T-helper 17 cell (primary cell): Measurements from ENCODE around the gene DYNC1H1. TPM values are rescaled to one million over a fixed set of nuclear protein-coding genes. Genes with fewer than 3 reads are reported as not detected.
A peak's percentile ranks its signal among the peaks of the same experiment; 100 is the strongest.
"Not testable (repeated sequence)": the region's sequence is repeated elsewhere in the genome, so short reads cannot be mapped to it uniquely, and the experiment has no call there.

Experiments
- ATAC-seq: fragments of 150-1000 bp; cut with Tn5 transposase; 2 replicates; pipeline ENCODE4 v1.10.0; 2021; ENCODE audit warnings: mild to moderate bottlenecking, moderate library complexity
- DNase-seq, 3 donors: peaks; one replicate each; pipeline versions ENCODE4 v3.0.0 to v3.0.0-alpha.2; 2020 to 2021
- H3K9me3 ChIP-seq: one replicate; pipeline ENCODE4 v1.7.0; 2013; ENCODE audit warnings: low read length, mild to moderate bottlenecking; ENCODE audit not compliant: control insufficient read depth, poor library complexity, severe bottlenecking
- H3K27ac Mint-ChIP-seq: one replicate; pipeline ENCODE4 v1.8.0; 2022; ENCODE audit warnings: mild to moderate bottlenecking, moderate library complexity, mixed read lengths
- H3K27me3 Mint-ChIP-seq: one replicate; pipeline ENCODE4 v1.8.0; 2022; ENCODE audit warnings: mixed read lengths
- H3K36me3 Mint-ChIP-seq: one replicate; pipeline ENCODE4 v1.8.0; 2022; ENCODE audit warnings: low read depth, mixed read lengths
- H3K4me1 Mint-ChIP-seq: one replicate; pipeline ENCODE4 v1.8.0; 2022; ENCODE audit warnings: mild to moderate bottlenecking, mixed read lengths
- H3K4me3 Mint-ChIP-seq: one replicate; pipeline ENCODE4 v1.8.0; 2022; ENCODE audit warnings: mild to moderate bottlenecking, moderate library complexity, mixed read lengths
- total RNA-seq, 4 donors: library from RNA in 2 of 4; stranded (reverse) in 2 of 4; gene quantifications; one replicate each; pipeline ENCODE4 v1.2.3 and lab custom pipeline; 2022 to 2026

Gene DYNC1H1
- total RNA-seq, 2 donors from 2014 or later, result 318 to 366 TPM

DNA sequence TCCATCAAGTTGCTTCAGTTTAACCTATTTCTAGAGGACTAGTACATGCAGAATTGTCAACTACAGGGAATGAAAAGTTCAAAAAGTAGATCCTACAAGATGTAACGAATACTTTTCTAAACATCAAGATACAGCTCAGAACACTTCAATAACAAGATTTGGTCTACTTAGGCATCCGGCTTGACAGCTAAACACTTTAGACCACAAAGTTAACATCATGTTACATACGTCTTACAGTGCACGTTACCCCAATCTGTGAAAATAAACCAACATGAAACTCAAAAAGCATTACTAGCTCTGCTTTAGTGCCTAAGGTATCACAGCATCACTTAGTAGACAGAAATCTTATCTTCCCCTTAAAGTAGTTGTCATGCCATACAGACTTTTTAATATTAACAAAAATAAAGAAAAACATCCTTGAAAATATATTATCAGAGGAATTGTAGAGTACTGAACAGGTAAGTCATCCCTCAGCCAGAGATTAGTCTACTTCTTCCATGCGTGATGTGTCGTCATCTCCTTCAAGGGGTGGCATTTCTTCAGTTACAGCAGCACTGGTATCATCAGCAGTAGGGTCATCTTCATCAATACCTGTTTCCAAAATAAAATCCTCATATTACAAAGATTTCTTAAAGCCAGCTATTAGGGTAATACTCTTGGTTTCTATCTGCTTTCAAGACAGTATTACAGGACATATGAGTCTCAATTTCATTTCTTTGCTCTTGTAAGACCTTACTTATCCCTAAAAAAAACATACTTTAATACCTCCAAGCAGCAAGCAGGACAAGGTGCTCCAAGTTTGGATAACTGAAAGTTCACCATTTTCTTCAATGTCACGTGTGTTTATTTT, 117.1 kb downstream of the DYNC1H1 start:
- H3K36me3 Mint-ChIP-seq, result peaks cover 20% of the 10 kb centered on the region
- DNase-seq (no peak), ATAC-seq (no peak)
- H3K27ac Mint-ChIP-seq, result peak overlapping the region; percentile 93
- no peaks in the 10 kb centered on the region for H3K27me3 Mint-ChIP-seq
- no peaks in the 10 kb centered on the region for H3K9me3 ChIP-seq
- H3K4me1 Mint-ChIP-seq, result peaks cover 46% of the 10 kb centered on the region
- H3K4me3 Mint-ChIP-seq, result peak overlapping the region; percentile 15

DNA sequence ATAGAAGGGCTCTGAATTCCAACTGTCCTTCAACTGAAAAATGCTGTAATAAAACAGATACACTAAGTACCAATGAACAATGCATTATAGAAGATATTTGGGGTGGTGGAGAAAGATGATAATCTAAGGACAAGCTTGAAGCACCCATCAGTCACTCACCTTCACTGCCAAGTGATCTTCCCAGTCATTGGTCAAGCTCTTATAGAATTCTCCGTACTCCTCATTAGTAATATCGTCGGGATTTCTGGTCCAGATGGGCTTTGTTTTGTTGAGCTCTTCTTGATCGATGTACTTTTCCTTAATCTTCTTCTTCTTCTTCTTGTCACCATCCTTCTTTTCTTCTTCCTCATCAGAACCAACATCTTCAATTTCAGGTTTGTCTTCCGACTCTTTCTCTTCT, 120.1 kb downstream of the DYNC1H1 start:
- H3K9me3 ChIP-seq, DNase-seq, ATAC-seq, H3K27me3 Mint-ChIP-seq: not testable (repeated sequence)
- peak overlapping the region; percentile 94 for H3K4me3 Mint-ChIP-seq
- peak overlapping the region; percentile 93 for H3K27ac Mint-ChIP-seq
- peaks cover 57% of the 10 kb centered on the region for H3K4me1 Mint-ChIP-seq
- peaks cover 20% of the 10 kb centered on the region for H3K36me3 Mint-ChIP-seq

DNA sequence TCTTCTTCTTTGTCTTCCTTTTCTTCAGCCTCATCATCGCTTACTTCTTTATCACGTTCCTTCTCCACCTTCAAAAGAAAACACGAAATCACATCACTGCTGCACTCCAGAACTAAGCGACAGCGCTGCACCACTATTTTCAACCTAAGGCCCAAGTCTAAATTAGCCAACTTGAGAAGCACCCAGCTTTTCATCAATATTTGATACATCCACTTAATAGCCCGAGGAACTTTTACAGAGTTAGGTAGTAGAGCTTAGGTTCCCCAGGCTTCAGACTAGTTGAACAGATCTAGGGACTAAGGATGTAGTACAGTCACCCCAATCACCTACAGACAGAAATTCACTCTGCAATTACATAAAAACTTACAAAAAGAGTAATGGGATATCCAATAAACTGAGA, 120.6 kb downstream of the DYNC1H1 start:
- no peaks in the 10 kb centered on the region for H3K9me3 ChIP-seq
- no peak for DNase-seq
- Mint-ChIP-seq H3K4me1 (peaks cover 59% of the 10 kb centered on the region), H3K4me3 (peak overlapping the region; percentile 94), H3K27ac (peak overlapping the region; percentile 93), H3K36me3 (peaks cover 19% of the 10 kb centered on the region), H3K27me3 (no peaks in the 10 kb centered on the region)
- no peak for ATAC-seq

DNA sequence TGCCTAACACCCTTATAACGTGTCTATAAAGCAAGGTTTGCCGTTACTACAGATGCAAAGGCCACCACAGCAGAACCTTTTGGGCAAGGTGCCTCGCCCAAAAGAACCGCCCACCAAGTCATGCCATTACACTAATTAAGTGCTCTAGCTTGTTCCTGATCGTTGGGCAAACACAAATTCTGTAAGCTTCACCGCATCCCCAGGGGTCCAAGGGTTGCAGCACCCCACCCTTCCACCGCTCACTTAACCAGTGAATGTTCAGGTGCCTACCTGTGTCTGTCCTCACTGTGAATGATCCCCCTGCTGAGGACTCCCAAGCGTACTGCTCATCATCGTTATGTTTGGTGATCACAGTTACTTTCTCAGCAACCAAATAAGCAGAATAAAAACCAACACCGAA, 121.1 kb downstream of the DYNC1H1 start:
- no peaks in the 10 kb centered on the region for H3K9me3 ChIP-seq
- Mint-ChIP-seq H3K4me1 (peaks cover 62% of the 10 kb centered on the region), H3K36me3 (peaks cover 15% of the 10 kb centered on the region), H3K4me3 (peak overlapping the region; percentile 94), H3K27ac (peak overlapping the region; percentile 93), H3K27me3 (no peaks in the 10 kb centered on the region)
- ATAC-seq, result no peak
- no peak for DNase-seq

DNA sequence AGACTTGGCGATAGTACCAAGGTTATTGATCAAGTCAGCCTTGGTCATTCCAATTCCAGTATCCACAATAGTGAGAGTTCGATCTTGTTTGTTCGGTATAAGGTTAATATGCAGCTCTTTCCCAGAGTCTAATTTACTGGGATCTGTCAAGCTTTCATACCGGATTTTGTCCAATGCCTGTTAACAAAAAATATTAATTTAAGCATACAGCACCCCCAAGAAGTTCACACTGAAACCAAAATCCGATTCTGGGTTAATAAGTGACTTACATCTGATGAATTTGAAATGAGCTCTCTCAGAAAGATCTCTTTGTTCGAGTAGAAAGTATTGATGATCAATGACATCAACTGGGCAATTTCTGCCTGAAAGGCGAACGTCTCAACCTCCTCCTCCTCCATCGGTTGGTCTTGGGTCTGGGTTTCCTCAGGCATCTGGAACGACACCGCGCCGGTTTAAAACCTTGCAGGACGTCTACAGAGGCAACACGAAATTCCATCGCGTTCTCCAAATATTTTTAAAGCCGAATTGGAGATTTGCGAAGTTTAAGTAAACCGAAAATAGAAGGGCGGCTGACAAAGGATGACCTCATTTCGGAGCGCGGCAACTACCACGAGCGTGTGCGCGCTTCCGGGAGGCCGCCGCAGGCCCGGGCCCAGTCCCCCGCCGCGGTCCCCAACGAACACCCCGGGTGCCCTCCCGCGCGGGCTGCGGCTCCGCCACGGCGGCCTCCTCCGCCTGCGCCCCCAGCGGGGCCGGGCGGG, 121.8 kb downstream of the DYNC1H1 start:
- H3K4me1 Mint-ChIP-seq, result peaks cover 62% of the 10 kb centered on the region
- H3K27ac Mint-ChIP-seq, result peak overlapping the region; percentile 93
- DNase-seq (peak; percentile 64 to 67 (median 64)), ATAC-seq (peak; percentile 66)
- no peaks in the 10 kb centered on the region for H3K27me3 Mint-ChIP-seq
- H3K4me3 Mint-ChIP-seq, result peak overlapping the region; percentile 94
- no peaks in the 10 kb centered on the region for H3K9me3 ChIP-seq
- H3K36me3 Mint-ChIP-seq, result peaks cover 15% of the 10 kb centered on the region

DNA sequence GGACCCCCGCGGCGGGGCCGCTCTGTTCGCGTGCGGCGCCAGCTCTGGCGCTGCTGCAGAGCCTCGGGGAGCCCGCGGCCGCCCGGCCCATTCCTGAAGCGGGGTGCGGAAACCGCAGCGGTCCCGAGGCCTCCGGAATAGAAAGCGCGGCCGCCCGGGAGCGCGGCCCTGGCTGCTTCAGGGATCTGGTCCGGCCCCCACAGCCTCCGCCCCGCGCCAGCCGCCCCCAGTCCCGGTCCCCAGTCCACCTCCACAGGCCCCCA, 122.3 kb downstream of the DYNC1H1 start:
- ATAC-seq, result no peak
- peaks cover 61% of the 10 kb centered on the region for H3K4me1 Mint-ChIP-seq
- H3K36me3 Mint-ChIP-seq, result peaks cover 15% of the 10 kb centered on the region
- peak overlapping the region; percentile 94 for H3K4me3 Mint-ChIP-seq
- H3K9me3 ChIP-seq, result no peaks in the 10 kb centered on the region
- no peaks in the 10 kb centered on the region for H3K27me3 Mint-ChIP-seq
- no peak for DNase-seq
- peak overlapping the region; percentile 93 for H3K27ac Mint-ChIP-seq

DNA sequence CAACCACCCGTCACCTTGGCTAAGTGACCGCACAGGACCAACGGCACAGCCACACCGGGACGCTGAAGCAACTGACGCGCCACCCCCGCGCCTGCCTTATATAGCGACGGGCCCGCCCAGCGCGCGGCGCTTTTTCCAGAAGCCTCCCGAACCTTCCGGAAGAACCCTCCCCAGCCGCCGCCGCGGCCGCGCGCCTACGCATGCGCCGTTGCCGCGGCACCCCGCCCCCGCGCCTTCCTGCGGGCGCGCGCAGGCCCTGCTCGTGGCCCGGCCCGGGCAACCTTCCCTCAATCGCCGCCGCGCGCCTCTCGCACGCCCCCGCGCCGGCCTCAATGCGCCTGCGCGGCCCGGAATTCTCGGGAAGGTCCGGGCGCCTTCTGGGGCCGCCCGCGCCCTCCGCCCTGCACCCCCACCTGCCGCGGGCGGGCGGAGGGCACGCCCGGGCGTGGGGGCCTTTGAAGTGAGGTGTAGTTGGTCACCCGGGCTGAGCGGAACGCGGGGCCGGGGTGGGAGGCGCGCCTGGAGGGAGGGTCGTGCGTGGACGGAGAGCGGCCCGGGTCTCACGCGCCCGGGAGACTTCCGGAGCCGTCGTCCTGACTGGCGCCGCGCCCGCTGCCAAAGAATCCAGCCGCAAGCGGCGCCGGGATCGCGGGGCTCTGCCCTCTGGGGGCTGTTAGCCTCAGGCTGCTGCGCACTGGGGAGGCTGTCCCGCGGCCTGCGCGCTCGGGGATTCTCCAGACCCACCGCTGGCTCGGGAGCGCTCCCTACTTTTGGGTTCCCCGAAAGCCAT, 122.8 kb downstream of the DYNC1H1 start, which contains the start of gene HSP90AA1:
Gene HSP90AA1 (minus strand): TSS at position 73 of the 790 bp plus-strand sequence. CDS start 666 bp downstream, outside the sequence.
- peak within 1 kb of the TSS; percentile 93 for H3K27ac Mint-ChIP-seq
- no peaks in the 10 kb centered on the region for H3K9me3 ChIP-seq

DNA sequence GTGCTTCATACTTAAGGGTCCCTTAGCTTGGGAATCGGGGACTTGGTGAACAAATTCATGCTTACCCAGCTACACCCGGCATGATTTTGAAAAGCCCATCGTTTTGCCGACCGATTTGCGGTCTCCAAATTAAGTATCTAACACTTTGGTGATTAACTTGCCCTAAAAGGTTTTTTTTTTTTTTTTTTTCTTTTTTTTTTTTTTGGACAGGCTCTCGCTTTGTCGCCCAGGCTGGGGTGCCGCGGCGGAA, 123.3 kb downstream of the DYNC1H1 start:
- Mint-ChIP-seq H3K4me1 (peaks cover 50% of the 10 kb centered on the region), H3K36me3 (peaks cover 13% of the 10 kb centered on the region), H3K4me3 (peak overlapping the region; percentile 94), H3K27me3 (no peaks in the 10 kb centered on the region), H3K27ac (peak overlapping the region; percentile 88)
- no peaks in the 10 kb centered on the region for H3K9me3 ChIP-seq
- ATAC-seq (no peak), DNase-seq (no peak)

More for the DNA sequence above, 122.8 kb downstream of the DYNC1H1 start, which contains the start of gene HSP90AA1:
- Mint-ChIP-seq H3K27me3 (no peaks in the 10 kb centered on the region), H3K36me3 (peaks cover 14% of the 10 kb centered on the region), H3K4me3 (peak within 1 kb of the TSS; percentile 94), H3K4me1 (peaks cover 56% of the 10 kb centered on the region)
- DNase-seq, result peak; percentile 92 to 95 (median 94)
- ATAC-seq, result peak; percentile 80

DNA sequence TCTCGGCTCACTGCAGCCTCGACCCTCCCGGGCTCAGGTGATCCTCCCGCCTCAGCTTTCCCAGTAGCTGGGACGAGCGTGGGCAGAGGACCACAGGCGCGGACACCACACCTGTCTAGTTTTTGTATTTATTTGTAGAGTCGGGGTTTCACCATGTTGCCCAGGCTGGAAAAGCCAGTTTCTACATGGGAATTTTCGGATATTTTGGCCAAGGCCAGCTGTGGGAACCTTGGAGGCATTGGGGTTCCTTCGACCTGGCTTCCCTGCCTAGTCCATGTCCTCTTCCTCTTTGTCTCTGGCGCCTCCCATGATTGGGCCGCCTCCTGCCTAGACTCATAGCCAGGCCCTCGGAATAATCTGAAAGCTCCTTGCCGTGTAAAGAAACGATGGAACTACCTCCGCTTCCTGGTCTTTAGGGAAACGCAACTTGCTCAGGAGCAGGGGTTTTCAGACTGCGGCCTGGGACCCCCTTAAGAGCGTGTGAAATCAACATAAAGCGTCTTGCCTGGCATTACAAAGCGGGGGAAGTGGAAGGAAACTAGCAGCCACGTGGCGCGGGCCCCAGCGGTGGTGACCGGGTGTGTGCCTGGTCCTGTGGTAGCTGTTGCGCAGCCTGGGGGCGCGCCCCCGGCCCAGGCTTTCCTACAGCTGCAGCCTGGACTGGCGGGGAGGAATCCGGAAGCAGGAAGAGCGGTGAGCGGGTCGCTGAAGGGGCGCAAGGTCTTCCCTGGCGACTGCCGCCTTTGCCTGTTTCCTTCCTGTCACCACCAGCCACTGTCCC, 123.8 kb downstream of the DYNC1H1 start:
- peaks cover 11% of the 10 kb centered on the region for H3K36me3 Mint-ChIP-seq
- peak overlapping the region; percentile 88 for H3K27ac Mint-ChIP-seq
- H3K27me3 Mint-ChIP-seq, result no peaks in the 10 kb centered on the region
- DNase-seq (peak in 2 of 3 donors; percentile 32 to 37), ATAC-seq (no peak)
- peaks cover 45% of the 10 kb centered on the region for H3K4me1 Mint-ChIP-seq
- no peaks in the 10 kb centered on the region for H3K9me3 ChIP-seq
- H3K4me3 Mint-ChIP-seq, result peak overlapping the region; percentile 94

DNA sequence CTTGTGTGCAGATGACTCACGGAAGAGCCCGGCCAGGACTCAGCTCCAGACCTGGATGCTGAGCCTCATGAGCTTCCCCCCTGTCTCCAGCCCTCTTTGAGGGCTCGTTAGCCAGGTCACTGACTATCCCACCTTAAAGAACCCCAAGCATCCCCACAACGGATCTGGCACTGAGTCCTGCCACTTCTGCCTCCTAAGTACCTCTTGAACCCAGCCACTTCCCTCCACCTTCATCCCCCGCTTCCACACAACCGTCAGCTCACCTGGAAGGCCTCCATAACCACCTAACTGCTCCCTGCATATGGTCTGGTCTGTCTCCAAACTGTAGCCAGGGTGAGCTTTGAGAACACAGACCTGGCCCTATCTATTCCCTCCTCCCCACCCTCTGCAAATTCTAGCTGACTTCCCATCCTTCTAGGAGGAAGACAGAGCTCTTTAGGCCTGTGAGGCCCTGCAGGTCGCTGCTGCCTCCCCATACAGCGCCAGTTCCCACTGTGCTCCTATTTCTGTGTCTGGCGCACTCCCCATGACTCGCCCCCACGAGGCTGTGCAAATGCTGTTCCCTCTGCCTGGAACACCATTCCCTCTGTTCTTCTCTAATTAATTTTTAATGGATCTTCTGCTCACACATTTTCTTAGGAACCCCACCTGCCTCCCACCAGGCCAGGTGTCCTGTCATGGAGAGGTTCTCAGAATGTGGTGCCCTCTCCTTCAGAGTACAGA, 125.4 kb downstream of the DYNC1H1 start:
- no peaks in the 10 kb centered on the region for H3K9me3 ChIP-seq
- Mint-ChIP-seq H3K27me3 (no peaks in the 10 kb centered on the region), H3K4me1 (peaks cover 34% of the 10 kb centered on the region), H3K27ac (peak overlapping the region; percentile 88), H3K36me3 (peaks cover 6% of the 10 kb centered on the region), H3K4me3 (peak overlapping the region; percentile 62)
- DNase-seq (no peak), ATAC-seq (no peak)

DNA sequence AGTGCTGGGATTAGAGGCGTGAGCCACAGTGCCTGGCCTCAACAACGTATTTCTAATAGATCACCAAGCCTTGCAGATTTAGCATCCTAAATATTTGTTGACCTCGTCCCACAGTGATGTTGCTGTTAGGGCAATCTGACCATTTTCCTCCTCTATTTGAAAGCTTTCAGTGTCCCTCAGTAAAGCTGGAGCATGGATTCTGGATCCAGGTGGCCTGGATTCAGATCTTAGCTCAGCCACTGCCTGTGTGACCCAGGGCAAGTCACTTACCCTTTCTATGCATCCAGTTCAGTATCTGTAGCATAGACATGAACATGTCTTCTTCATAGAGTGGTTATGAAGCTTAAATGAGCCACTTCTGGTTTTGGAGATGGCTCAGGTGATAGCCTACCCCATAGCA, 126.3 kb downstream of the DYNC1H1 start:
- ATAC-seq, result no peak
- H3K9me3 ChIP-seq, result no peaks in the 10 kb centered on the region
- H3K4me3 Mint-ChIP-seq, result no peak overlapping the region
- no peaks in the 10 kb centered on the region for H3K27me3 Mint-ChIP-seq
- peaks cover 3% of the 10 kb centered on the region for H3K36me3 Mint-ChIP-seq
- no peak for DNase-seq
- peaks cover 25% of the 10 kb centered on the region for H3K4me1 Mint-ChIP-seq
- peak overlapping the region; percentile 88 for H3K27ac Mint-ChIP-seq

DNA sequence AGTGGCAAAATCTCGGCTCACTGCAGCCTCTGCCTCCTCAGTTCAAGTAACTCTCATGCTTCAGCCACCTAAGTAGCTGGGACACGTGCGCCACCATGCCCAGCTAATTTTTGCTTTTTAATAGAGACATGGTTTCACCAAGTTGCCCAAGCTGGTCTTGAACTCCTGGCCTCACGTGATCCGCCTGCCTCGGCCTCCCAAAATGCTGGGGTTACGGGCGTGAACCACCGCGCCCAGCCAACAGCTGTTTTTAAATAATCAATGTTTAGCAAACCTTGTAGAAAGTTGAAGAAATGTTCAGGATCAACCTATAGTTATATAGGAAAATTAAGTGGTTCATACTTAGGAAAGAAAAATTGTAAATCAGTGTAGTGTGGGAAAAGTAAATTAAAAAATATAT, 128.4 kb downstream of the DYNC1H1 start:
- DNase-seq (no peak), ATAC-seq (no peak)
- H3K4me3 Mint-ChIP-seq, result no peak overlapping the region
- peaks cover 26% of the 10 kb centered on the region for H3K4me1 Mint-ChIP-seq
- no peaks in the 10 kb centered on the region for H3K9me3 ChIP-seq
- H3K36me3 Mint-ChIP-seq, result no peaks in the 10 kb centered on the region
- no peaks in the 10 kb centered on the region for H3K27me3 Mint-ChIP-seq
- H3K27ac Mint-ChIP-seq, result no peak overlapping the region
